CD1c-positive myeloid dendritic cell (primary cell): ENCODE results near the gene CATSPER1.
"Not testable (repeated sequence)": the region's sequence is repeated elsewhere in the genome, so short reads cannot be mapped to it uniquely, and the experiment has no call there.

Experiments used
- DNase-seq: peaks from one replicate; pipeline ENCODE4 v3.0.0-alpha.2; 2016; ENCODE audit errors: extremely low spot score

Gene CATSPER1

DNA sequence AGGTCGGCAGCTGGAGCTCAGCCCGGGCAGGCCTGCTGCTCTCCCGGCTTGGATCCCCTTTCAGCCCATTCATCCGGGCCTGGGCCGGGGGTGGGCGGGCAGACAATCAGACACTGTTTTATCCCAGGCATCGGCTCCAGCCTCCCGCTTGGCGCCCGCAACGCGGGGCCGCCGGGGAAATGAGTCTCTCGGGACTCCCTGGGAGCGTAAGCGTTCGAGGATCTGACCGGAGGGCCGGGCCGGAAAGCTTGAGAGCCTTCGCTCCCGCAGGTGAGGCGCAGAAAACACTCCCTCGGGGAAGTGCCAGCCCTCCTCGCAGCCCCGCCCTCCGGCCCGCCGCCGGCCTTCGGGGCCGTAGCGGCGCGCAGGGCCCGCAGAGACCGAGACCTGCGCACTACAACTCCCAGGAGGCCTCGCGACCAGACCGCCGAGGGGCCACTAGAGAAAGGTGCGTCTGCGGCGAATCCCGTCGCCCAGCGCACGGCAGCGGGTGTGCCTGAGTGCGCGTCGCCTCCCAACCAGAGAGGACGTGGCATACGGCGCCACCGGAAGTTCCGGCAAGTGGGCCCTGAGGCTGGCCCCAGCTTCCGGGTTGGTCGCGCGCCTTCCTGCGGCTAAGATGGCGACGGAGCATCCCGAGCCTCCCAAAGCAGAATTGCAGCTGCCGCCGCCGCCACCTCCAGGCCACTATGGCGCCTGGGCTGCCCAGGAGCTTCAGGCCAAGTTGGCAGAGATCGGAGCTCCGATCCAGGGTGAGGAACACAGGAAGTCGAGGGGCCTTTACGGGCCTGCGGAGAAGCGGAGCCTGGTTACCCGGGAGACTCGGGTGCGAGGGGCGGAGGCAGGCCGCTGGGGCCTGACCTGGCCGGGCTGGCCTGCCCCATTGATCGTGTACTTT is 25.7 kb upstream of the CATSPER1 start, which contains the start of gene SF3B2:
Gene SF3B2, plus strand, starts transcription at position 599 of the 898 bp plus-strand sequence. Its CDS starts 21 bp downstream, at position 620.
- peak; percentile 98 for DNase-seq

DNA sequence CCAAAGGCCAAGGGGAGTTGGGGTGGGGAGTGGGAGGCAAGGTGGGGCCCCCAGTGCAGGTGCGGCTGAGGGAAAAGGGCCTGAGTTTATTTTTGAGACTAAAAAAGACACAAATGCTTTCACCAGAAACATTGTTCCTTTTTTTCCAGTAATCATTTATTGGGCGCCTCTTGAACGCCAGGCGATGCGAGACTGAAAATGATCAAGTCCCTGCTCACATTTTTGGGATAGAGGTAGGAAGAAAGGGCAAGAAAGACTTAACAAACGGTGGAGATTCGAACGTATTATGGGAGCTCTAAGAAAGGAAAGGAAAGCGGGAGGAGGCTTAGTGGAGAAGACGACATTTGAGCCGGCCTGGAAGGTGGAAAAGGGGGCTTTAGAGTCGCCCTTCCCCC is 25.1 kb upstream of the CATSPER1 start:
- DNase-seq = no peak

DNA sequence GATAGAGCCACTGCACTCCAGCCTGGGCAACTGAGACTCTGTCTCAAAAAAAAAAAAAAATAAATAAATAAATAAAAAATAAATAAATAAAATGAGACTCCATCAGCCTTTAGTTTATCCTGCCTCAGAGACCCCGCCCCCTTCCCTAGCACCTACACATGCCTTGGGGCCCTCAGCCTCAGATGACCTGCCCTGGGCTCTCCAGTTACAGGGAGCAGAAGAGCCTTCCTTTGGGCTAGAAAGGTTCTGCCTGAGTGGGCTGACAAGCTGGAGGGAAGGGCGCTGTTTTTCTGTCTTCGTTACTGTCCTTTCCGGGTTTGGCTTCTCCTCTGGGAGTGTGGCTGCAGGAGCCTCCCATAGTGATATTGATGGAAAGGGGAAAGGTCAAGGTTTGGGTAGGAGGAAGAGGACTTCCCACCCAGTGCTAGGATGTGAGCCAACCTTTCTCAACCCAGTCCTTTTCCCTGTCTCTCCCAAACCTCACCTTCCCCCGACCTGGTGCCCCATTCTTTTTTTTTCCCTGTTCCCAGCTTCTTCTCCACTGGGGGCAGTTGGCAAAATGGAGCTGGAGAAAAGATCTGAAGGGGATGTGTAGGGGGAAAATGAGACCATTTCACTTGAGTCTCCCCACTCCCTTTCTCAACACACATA is 24.4 kb upstream of the CATSPER1 start:
- DNase-seq = no peak

DNA sequence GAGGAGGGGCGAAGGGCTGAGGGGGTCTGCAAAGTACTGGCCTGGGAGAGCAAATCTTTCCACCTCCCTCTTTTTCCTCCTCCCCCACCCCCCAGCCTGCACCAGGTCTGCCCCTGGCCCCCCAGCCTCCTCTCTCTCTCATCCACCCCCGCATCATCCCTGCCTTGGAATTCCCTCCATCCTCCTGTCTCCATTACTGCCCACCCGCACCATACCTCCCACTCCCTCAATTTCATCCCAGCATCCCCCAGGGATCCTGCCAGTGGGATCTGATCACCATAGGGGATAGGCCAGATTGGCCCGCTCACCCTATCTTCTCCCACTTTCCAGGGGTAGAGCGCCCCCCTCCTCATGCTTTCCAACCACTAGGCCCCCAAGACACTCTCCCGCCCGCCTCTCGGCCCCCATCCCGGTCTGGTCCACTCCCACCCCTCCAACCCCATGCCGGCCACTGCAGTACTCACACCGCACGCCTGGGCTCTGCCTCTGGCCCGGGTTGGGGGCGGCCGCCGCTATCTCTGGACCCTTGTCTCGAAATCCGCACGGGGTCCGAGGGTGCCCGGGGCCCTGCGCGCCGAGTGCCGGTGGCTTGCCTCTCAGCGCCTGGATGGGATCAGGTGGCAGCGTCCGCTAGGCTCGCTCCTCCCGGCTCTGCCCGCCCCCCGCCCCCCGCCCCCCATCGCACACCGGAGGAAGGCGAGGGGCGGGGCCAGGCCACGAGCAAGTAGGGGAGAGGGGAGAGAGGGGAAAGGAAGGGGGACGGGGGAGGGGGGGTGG is 22.5 kb upstream of the CATSPER1 start, which contains the start of gene GAL3ST3:
Gene GAL3ST3, minus strand, starts transcription at position 615 of the 777 bp plus-strand sequence. CDS start 3,746 bp downstream, outside the sequence.
- no peak for DNase-seq

DNA sequence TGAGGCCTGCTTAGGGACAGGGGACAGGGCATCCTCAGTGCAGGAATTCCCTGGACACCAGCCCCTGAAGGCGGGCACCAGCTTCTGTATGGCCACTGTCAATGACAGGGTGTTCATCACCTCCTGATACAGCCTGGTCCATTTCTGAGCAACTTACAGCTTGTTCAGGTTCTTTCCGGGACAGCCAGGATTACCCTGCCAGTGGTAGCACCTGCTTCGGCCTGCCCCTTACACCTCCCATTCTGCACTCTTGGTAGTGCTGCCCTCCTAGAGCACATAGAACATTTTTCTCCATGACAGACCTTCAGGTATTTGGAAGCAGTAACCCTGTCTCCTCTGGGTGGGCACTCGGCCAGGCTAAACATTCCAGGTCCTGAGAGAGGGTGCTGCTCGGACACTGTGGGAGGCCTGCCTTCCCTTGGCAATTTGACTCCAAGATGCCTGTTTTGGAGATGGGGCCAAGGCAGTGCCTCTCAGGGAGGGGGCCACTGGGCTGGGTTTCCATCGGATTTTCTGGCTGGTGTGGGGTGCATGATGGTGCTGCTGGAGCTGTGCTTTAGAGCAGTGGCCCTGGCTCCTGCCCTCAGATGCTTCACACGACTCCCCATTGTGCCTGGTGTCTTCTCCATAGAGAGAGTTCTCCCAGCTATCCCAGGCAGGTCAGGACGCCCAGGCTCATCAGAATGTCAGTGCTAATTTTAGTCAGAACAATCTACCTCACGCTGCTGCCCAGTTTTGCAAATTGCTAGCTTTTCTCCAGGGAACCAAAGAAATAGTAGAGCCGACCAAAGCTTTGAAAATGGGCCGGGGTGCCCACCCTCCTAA is 21.5 kb upstream of the CATSPER1 start:
- DNase-seq = no peak

DNA sequence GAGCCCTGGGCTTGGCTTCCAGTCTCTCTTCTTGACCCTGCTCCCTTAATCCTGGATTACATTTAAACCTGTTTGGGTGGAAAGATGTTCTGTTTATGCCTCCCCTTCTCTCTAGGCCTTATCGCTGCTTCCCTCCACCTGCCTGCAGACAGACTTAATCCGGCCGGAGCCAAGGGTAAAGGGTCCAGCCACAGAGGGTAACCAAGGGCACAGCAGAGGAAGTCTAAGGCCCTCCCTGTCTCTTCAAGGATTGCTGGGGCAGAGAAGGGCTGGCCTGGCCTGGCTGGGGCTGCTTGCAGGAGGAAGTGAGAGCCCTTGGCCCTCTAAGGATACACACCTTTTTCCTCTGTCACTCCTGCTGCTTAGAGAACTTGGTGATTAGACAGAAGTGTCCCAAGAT is 20.6 kb upstream of the CATSPER1 start:
- no peak for DNase-seq

DNA sequence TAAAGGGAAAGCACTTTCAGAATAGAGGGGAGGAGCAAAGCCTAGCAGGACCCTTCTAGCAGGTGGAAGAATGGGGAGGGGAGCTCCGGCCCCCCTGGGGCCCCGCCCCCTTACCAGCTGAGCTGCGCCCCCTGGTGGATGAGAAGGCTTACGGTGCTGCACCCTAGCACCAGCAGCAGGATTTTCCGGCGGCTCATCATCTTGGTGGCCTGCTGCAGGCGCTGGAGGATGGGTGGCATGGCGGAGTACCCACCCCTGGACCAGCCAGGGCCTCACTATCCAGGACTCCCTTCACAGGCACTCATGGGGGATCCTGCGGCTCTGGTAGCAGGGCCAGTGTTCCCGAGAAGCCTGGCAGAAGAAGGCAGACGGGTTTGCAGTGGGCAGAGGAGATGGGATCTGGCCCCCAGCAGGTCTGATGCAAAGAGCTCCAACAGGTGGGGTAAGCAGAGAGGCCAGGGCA is 18.9 kb upstream of the CATSPER1 start:
- peak; percentile 88 for DNase-seq

DNA sequence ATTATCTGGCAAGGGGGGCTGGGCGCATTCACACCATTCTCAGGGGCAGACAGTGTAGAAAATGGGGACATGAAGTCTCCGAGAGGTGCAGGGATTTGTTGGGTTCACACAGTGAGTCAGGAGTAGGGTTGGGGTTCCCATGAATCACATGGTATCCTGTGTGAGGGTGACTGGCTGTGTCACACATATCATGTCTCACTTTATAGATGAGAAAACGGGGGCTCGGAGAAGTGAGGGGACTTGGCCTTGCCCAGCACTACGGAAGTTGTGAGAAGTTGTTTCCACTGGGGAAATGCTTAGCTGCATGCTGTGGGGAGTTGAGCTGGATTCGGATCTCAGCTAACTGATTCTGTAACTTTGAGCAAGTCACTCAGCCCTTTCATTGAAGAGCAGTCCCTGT is 18.5 kb upstream of the CATSPER1 start:
- DNase-seq = peak; percentile 23

DNA sequence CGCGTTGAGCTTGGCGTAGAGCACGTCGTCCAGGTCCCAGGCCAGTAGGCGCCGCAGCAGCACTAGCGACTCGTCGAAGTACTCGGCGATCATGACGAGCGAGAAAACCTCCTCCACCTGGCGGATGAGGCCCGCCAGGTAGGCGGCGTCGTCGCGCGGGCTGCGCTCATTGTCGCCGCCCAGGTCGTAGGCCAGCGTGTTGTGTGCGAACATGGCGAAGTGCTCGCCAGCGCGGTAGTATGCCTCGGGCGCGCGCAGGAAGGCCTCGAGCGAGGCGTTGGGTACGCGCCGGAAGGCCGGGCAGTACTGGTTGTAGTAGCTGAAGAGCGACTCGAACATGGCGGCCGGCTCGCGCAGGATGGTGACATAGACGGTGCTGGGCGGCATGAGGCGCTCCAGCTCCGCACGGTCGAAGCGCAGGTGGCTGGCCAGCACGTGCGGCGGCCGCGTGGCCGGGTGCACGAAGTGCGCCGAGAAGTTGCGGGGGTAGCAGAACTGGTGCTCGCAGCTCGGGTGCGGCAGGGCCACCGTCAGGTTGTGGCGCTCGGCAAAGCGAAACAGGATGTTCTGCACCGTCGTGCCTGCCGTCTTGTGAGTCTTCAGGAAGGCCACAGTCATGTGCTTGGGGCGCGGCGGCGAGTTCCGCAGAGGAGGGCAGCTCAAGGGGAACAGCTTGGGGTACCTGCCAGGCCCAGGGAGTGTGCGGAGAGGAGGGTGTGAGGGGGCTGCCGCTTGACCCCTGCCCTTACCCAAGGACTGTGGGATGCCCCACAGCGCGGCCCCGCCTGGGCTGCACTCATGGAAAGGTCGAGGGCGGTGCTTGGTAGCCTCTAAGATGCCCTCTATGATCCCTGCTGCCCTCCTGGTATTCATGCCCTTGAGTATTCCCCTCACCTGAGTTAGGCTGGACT is 17.0 kb upstream of the CATSPER1 start:
- no peak for DNase-seq

DNA sequence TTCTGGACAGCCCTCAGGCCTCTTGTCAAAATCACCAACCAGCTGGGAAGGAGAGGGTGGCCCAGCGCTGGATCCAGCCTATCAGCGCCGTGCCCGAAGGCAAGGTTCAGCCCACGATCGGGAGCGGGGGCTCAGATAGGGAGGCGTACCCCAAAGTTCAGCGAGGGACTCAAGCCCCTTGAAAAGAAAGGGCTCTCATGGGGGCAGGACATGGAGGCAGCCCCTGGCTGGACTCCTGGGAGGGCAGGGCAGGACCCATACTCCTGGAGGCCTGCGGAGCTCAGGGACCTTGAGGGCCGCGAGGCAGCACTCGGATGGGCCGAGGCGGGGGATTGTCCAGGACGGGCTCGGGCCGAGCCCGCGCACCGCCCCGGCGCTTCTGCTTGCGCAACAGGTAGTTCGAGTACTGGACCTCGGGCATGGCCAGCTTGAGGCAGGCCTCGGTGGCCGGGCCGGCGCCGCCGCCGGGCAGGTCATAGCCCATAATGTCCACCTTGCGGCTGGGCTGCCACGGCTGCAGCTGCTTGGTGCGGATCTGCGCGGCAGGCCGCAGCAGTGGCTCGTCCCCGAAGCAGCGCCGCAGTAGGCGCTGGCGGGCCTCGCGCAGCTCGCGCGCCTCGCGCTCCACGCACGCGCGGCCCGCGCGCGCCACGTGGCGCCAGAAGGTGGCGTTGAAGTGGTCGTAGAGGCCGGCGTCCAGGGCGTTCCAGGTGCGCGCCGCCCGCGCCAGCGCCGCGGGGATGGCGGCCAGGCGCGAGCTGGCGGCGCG is 16.1 kb upstream of the CATSPER1 start:
- DNase-seq = no peak

DNA sequence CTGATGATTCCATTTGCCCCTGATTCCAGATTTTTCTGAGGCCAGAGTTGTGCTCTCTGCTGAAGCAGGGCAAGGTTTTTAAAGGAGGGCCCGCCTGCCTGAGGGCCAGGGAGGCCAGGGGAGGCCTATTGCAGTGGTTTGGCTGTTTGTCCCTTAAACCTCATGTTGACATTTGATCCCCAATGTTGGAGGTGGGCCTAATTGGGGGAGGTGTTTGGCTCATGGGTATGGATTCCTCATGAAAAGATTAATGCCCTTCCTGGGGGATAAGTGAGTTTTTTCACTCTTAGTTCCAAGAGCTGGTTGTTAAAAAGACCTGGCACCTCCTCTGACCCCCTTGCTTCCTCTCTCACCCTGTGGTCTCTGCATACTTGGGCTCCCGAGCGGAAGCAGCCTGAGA is 13.5 kb upstream of the CATSPER1 start:
- no peak for DNase-seq

DNA sequence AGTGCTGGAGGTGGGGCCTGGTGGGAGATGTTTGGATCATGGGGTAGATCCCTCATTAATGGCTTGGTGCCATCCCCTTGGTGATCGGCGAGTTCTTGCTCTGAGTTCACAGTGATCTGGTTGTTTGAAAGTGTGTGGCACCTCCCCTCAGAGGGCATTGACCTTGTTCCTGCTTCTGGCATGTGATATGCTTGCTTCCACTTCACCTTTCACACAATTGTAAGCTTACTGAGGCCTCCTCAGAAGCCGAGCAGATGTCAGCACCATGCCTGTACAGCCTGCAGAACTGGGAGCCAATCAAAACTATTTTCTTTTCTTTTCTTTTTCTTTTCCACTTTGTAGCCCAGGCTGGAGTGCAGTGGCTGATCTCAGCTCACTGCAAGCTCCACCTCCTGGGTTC is 11.0 kb upstream of the CATSPER1 start:
- no peak for DNase-seq

DNA sequence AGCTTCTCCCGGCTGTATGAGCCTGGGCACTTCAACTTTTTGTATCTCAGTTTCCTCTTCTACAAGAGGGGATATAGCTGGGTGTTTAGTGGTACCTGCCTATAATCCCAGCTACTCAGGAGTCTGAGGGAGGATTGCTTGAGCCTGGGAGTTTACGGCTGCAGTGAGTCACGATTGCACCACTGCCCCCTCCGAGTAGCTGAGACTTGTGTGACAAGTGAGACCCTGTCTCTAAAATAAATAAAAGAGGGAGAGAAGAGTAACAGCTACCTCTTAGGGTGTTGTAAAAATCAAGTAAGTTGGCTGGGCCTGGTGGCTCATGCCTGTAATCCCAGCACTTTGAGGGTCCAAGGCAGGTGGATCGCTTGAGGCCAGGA is 10.0 kb upstream of the CATSPER1 start:
- DNase-seq = no peak

DNA sequence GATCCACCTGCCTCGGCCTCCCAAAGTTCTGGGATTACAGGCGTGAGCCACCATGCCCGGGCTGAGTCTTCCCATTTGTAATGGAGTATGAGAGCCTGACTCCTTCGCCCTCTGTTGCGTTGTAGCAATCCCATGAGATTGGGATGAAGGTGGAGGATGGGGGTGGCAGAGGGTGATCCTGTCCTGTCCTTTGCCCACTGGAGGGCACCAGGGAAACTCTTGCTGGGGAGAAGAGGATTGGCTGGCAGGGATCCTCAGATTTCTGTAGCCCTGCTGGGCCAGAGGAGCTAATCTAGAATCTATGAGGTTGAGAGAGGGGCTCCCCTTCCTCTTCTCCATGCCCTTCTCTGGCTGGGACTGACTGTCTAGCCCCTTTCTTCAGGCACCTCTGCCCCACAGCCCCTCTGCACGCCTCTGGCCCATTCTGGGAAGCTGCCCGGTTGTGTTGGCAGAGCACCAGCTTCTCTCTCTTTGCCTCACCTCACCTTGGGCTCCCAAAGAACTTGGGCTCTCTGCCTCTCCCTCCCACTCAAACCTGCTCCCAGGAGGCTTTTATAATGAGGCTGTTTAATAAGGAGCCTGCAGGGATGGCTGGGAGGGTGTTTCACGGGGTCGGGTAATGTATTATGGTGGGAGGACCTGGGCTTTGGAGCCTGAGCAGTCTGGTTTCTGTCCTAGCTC is 9.5 kb upstream of the CATSPER1 start:
- no peak for DNase-seq

DNA sequence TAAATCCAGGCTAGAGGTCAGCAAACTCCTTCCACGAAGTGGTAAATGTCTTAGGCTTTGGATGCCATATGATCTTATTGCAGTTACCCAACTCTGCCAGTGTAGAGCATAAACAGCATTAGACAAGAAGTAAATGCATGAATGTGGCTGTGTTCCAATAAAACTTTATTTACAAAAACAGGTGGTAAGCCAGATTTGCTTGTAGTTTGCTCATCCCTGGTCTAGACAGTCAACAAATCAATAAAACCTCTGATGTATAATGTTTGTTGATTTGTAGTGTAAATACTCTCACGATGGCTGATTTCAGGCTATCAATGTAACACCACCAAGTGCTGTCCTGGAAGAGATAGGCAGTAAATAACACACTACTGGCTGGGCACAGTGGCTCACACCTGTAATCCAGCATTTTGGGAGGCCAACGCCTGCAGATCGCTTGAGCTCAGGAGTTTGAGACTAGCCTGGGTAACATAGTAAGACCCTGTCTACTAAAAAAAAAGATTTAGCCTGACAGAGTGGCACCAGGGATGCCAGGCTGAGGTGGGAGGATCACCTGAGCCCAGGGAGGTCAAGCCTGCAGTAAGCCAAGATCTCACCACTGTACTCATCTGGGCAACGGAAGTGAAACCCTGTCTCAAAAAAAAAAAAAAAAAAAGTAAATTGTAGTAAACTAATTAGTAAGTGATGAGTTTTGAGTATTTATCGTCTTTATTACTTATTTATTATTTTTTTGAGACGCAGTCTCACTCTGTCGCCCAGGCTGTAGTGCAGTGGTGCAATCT is 6.9 kb upstream of the CATSPER1 start:
- DNase-seq = no peak

DNA sequence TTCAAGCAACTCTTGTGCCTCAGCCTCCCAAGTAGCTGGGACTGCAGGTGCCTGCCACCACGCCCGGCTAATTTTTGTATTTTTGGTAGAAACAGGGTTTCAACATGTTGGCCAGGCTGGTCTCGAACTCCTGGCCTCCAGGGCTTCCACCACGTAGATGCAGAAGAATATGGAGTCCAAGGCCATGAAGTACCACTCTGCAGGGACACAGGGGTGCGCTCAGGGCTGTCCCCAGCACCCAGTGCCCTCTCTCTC is 3.2 kb downstream of the CATSPER1 start:
- DNase-seq = not testable (repeated sequence)

DNA sequence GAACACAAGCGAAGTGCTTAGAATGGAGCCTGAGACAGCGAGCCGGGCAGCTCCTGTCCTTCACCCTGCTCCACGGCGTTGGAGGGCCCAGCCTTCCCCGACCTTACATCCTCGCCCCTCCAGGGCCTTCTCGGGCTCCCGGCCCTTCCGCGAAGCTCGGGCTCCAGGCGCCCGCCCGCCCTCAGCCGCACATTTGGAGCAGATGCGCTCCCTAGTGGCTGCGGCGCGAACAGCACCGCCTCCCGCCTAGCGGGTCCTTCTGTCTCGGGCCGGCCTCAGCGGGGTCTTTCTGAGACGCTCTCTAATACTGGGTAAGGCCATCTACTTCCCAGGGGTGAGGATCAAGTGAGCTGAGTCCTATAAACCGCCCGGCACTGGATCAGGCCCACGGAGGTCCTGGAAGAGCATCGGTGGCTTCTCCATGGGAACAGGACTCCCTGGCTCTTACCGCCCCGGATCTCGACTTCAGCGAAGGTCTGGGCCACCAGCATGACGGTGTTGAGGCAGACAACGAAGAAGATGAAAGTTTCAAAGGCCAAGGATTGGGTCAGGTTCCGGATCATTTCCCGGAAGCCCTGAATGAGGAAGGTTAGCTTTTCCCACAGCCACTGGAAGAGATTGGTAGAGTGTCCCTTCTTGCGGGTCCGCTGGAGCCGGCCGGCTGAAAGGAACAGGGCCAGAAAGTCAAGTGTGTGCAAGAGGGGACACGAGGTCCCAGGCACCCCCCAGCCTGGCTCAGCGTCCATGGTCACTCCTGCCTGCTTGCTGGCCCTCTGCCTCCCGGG is 3.7 kb downstream of the CATSPER1 start:
- peak; percentile 84 for DNase-seq
